Smooth muscle cell (in vitro differentiated cells): ENCODE measurements around the gene MAML2. TPM values are rescaled to one million over a fixed set of nuclear protein-coding genes. Genes with fewer than 3 reads are reported as not detected.
A peak's percentile ranks its signal among the peaks of the same experiment; 100 is the strongest.

Experiments used
- DNase-seq: peaks from one replicate; lab custom pipeline; 2025; ENCODE audit not compliant: unreplicated experiment; lab: John Stamatoyannopoulos, UW
- H2AFZ ChIP-seq: fragments of 200-600 bp; sonication (generic); 2 replicates; pipeline ENCODE4 v1.6.0; 2016; ENCODE audit warnings: antibody characterized with exemption, low read depth, mild to moderate bottlenecking
- H3F3A ChIP-seq: fragments of 200-600 bp; sonication (generic); 2 replicates; pipeline ENCODE4 v1.6.0; 2017; ENCODE audit warnings: antibody characterized with exemption, low read depth
- H3K27ac ChIP-seq: fragments of 200-600 bp; sonication (generic); 2 replicates; pipeline ENCODE4 v1.5.1; 2016; ENCODE audit warnings: low read depth, mild to moderate bottlenecking
- H3K27me3 ChIP-seq: fragments of 200-600 bp; sonication (generic); 2 replicates; pipeline ENCODE4 v1.6.1; 2016; ENCODE audit warnings: low read depth, mild to moderate bottlenecking
- H3K36me3 ChIP-seq: fragments of 200-600 bp; sonication (generic); 2 replicates; pipeline ENCODE4 v1.5.1; 2016; ENCODE audit warnings: low read depth
- H3K4me1 ChIP-seq: fragments of 200-600 bp; sonication (generic); 2 replicates; pipeline ENCODE4 v1.5.1; 2016; ENCODE audit warnings: low read depth
- H3K4me2 ChIP-seq: fragments of 200-600 bp; sonication (generic); 2 replicates; pipeline ENCODE4 v1.6.0; 2016; ENCODE audit warnings: mild to moderate bottlenecking
- H3K4me3 ChIP-seq: fragments of 200-600 bp; sonication (generic); 2 replicates; pipeline ENCODE4 v1.5.1; 2016; ENCODE audit warnings: mild to moderate bottlenecking
- H3K79me2 ChIP-seq: fragments of 200-600 bp; sonication (generic); 2 replicates; pipeline ENCODE4 v1.6.0; 2016; ENCODE audit warnings: low read depth, mild to moderate bottlenecking
- H3K9ac ChIP-seq: fragments of 200-600 bp; sonication (generic); 2 replicates; pipeline ENCODE4 v1.6.0; 2016; ENCODE audit warnings: low read depth
- H3K9me3 ChIP-seq: fragments of 200-600 bp; sonication (generic); replicated peaks from 2 replicates; pipeline ENCODE4 v1.5.1; 2016; ENCODE audit warnings: low read depth
- H4K20me1 ChIP-seq: fragments of 200-600 bp; sonication (generic); 2 replicates; pipeline ENCODE4 v1.6.0; 2016; ENCODE audit warnings: low read depth
- CTCF ChIP-seq: fragments of 200-600 bp; sonication (generic); IDR thresholded peaks from 2 replicates; pipeline ENCODE4 v1.5.1; 2017; ENCODE audit warnings: borderline replicate concordance, mild to moderate bottlenecking, antibody characterized with exemption; ENCODE audit not compliant: insufficient read depth, poor library complexity, severe bottlenecking
- WGBS: methylation state at CpG from one replicate; pipeline ENCODE4 v1.1.7; 2016; ENCODE audit warnings: low lambda C conversion rate; 5-methylcytosine and 5-hydroxymethylcytosine counted together
- polyA plus RNA-seq: library from polyadenylated mRNA; unstranded; fragments of >200 nt; fragmentation: Nextera tagmentation; extraction: Ambion mirVana; gene quantifications from 2 replicates; pipeline ENCODE4 v1.2.1, GENCODE V29; 2016
- total RNA-seq: library from RNA; depleted of rRNA; stranded (reverse); fragments of >200 nt; gene quantifications from 2 replicates; pipeline ENCODE4 v1.2.3, GENCODE V29; 2014

The MAML2 gene
- total and polyA plus RNA-seq, 2 experiments from 2014 or later: 8.7 to 52.4 TPM

- Histone ChIP-seq H3F3A (peaks cover 23% of the 10 kb centered on the region), H3K4me2 (peak overlapping the region; percentile 31), H3K79me2 (peaks cover 65% of the 10 kb centered on the region), H3K9ac (no peak overlapping the region), H2AFZ (no peak overlapping the region), H4K20me1 (no peaks in the 10 kb centered on the region), H3K4me1 (peaks cover 35% of the 10 kb centered on the region), H3K27ac (peak overlapping the region; percentile 72), H3K27me3 (no peaks in the 10 kb centered on the region), H3K4me3 (no peak overlapping the region), H3K36me3 (no peaks in the 10 kb centered on the region), H3K9me3 (no peaks in the 10 kb centered on the region)
- no peak for TF ChIP-seq CTCF
- DNase-seq: no peak
- 95% methylated on average over 1 of the region's 1 CpG for WGBS
These were observed 239.9 kb downstream of the MAML2 start for GRCh38 chr11:96103102-96103501.

DNA sequence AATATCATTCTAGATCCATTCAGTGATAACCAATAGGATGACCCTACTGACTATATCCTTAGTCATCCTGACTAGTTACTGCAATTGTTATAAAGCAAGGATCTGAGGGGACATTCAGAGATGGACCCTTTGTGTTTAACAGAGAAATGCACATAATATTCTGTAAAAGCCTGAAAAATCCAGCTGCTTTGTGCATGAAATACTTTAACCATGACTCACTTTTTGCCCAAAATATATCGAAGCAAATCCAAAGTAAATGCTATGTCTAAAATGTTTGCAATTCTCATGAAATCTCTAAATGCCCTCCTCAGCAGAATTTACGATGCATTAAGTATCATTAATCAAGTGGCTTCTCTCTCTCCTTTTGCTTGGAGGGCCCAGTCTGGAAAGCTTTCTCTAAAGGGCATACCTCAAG is 240.3 kb downstream of the MAML2 start:
- H3K9me3 ChIP-seq: no peaks in the 10 kb centered on the region
- peaks cover 65% of the 10 kb centered on the region for H3K79me2 ChIP-seq
- no peak for TF ChIP-seq CTCF
- 8% methylated on average over 2 of the region's 2 CpGs for WGBS
- no peak overlapping the region for H2AFZ ChIP-seq
- peaks cover 39% of the 10 kb centered on the region for H3K4me1 ChIP-seq
- H3K27me3 ChIP-seq: no peaks in the 10 kb centered on the region
- no peak overlapping the region for H3K9ac ChIP-seq
- H3K27ac ChIP-seq: peak overlapping the region; percentile 72
- H4K20me1 ChIP-seq: no peaks in the 10 kb centered on the region
- H3K4me2 ChIP-seq: peak overlapping the region; percentile 31
- no peak overlapping the region for H3K4me3 ChIP-seq
- peaks cover 23% of the 10 kb centered on the region for H3F3A ChIP-seq
- no peaks in the 10 kb centered on the region for H3K36me3 ChIP-seq
- DNase-seq: no peak

- H3K9ac ChIP-seq: no peak overlapping the region
- H3K4me3 ChIP-seq: no peak overlapping the region
- no peaks in the 10 kb centered on the region for H3K36me3 ChIP-seq
- H3K4me1 ChIP-seq: peaks cover 33% of the 10 kb centered on the region
- TF ChIP-seq CTCF: no peak
- no peak overlapping the region for H2AFZ ChIP-seq
- no peak overlapping the region for H3K4me2 ChIP-seq
- 77% methylated on average over 4 of the region's 4 CpGs for WGBS
- H3F3A ChIP-seq: peaks cover 23% of the 10 kb centered on the region
- H3K27me3 ChIP-seq: no peaks in the 10 kb centered on the region
- no peaks in the 10 kb centered on the region for H3K9me3 ChIP-seq
- no peak for DNase-seq
- peaks cover 71% of the 10 kb centered on the region for H3K79me2 ChIP-seq
- no peaks in the 10 kb centered on the region for H4K20me1 ChIP-seq
- H3K27ac ChIP-seq: peak overlapping the region; percentile 72
These were observed 241.8 kb downstream of the MAML2 start for GRCh38 chr11:96101146-96101545.

DNA sequence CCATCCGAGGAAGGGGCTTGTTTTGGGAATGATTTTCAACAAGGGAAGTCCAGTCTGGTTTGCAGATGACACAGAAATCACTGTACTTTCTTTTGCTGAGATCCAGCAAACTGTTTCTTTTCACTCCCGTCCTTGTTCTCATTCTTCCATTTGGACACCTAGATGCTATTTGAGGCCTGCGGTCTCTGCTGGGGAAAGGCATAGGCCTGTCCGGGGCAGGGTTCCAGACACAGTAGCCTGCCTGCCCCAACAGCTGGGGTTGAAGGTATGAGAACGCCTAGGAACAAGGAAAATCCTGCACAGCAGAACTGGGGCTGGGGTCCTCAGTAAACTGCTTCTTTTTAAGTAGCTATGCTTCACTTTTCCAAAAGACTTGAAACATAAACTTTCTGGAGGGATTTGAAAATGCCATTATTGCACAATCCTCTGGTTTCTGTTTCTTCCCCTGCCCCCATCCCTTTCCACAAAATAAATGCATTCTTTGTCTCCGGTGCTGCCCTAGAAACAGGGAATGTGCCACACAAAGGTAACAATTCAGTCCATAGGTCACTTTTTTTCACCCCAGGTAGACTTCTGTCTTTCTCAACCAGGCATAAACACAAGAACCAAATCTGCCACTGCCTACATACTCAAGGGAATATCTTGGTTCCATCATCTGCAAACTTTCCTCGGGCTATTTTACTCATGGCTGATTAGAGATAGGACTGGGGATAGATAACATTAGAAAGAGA is 244.3 kb downstream of the MAML2 start:
- 46% methylated on average over 7 of the region's 7 CpGs for WGBS
- H3K9ac ChIP-seq: peak overlapping the region; percentile 38
- TF ChIP-seq CTCF: no peak
- peaks cover 19% of the 10 kb centered on the region for H3F3A ChIP-seq
- H3K4me1 ChIP-seq: peaks cover 21% of the 10 kb centered on the region
- H3K79me2 ChIP-seq: peaks cover 64% of the 10 kb centered on the region
- H3K27me3 ChIP-seq: no peaks in the 10 kb centered on the region
- no peaks in the 10 kb centered on the region for H3K9me3 ChIP-seq
- H3K4me3 ChIP-seq: no peak overlapping the region
- peak overlapping the region; percentile 88 for H3K27ac ChIP-seq
- H2AFZ ChIP-seq: no peak overlapping the region
- no peaks in the 10 kb centered on the region for H3K36me3 ChIP-seq
- H4K20me1 ChIP-seq: no peaks in the 10 kb centered on the region
- no peak for DNase-seq
- H3K4me2 ChIP-seq: peak overlapping the region; percentile 72
